ENCODE measurements around the gene GBF1.

DNA sequence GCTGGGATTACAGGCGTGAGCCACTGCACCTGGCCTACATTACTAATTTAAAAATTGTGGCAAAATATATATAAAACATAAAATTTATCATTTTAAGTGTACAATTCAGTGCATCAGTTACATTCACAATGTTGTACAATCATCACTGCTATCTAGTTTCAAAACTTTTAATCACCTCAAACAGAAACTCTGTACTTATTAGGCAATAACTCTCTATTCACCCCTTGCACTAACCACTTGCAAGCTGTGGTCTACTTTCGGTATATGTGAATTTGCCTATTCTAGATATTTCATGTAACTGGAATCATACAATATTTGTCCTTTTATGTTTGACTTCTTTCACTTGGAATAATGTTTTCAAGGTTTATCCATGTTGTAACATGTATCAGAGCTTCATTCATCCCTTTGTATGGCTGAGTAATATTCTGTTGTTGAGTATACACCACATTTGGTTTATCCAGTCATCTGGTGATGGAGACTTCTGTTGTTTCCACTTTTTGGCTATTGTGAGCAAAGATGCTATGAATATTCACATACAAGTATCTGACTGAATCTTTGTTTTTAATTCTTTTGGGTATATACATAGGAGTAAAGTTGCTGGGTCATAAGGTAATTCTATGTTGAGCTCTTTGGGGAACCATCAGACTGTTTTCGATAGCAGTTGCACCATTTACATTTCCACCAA lies 33.6 kb upstream of the GBF1 start:
- TF ChIP-seq, protein P1, sequence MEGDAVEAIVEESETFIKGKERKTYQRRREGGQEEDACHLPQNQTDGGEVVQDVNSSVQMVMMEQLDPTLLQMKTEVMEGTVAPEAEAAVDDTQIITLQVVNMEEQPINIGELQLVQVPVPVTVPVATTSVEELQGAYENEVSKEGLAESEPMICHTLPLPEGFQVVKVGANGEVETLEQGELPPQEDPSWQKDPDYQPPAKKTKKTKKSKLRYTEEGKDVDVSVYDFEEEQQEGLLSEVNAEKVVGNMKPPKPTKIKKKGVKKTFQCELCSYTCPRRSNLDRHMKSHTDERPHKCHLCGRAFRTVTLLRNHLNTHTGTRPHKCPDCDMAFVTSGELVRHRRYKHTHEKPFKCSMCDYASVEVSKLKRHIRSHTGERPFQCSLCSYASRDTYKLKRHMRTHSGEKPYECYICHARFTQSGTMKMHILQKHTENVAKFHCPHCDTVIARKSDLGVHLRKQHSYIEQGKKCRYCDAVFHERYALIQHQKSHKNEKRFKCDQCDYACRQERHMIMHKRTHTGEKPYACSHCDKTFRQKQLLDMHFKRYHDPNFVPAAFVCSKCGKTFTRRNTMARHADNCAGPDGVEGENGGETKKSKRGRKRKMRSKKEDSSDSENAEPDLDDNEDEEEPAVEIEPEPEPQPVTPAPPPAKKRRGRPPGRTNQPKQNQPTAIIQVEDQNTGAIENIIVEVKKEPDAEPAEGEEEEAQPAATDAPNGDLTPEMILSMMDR (IDR thresholded peaks at IDR 0.05): no peak
- no peak for TF ChIP-seq EZH2 (IDR thresholded peaks at IDR 0.05; ENCODE audit: borderline replicate concordance, insufficient read depth, low read depth, low read length, poor library complexity, severe bottlenecking)
